ENCODE data around the gene SHROOM2.

SHROOM2 gene

GRCh38 chrX:9864011-9864410 lies 77.8 kb downstream of the SHROOM2 start:
- no peak for DNase-seq (ENCODE audit: low spot score)

- DNase-seq (ENCODE audit: low spot score): no peak
These were observed 79.7 kb downstream of the SHROOM2 start for GRCh38 chrX:9865804-9866472.

- no peak for DNase-seq (ENCODE audit: low spot score)
These were observed 80.4 kb downstream of the SHROOM2 start for GRCh38 chrX:9866633-9867032.

GRCh38 chrX:9867226-9867625 lies 81.0 kb downstream of the SHROOM2 start:
- no peak for DNase-seq (ENCODE audit: low spot score)

GRCh38 chrX:9867753-9868152 lies 81.5 kb downstream of the SHROOM2 start:
- DNase-seq (ENCODE audit: low spot score): no peak

- DNase-seq (ENCODE audit: low spot score): no peak
These were observed 85.6 kb downstream of the SHROOM2 start for GRCh38 chrX:9871701-9872268.

- no peak for DNase-seq (ENCODE audit: low spot score)
These were observed 87.1 kb downstream of the SHROOM2 start for GRCh38 chrX:9873360-9873759.

- peak; percentile 40 for DNase-seq (ENCODE audit: low spot score)
These were observed 87.7 kb downstream of the SHROOM2 start for GRCh38 chrX:9873952-9874351.

- no peak for DNase-seq (ENCODE audit: low spot score)
These were observed 88.3 kb downstream of the SHROOM2 start for GRCh38 chrX:9874483-9874882.

GRCh38 chrX:9875801-9876200 lies 89.6 kb downstream of the SHROOM2 start:
- DNase-seq (ENCODE audit: low spot score): no peak

GRCh38 chrX:9876201-9876600 lies 90.0 kb downstream of the SHROOM2 start:
- no peak for DNase-seq (ENCODE audit: low spot score)

- no peak for DNase-seq (ENCODE audit: low spot score)
These were observed 92.1 kb downstream of the SHROOM2 start for GRCh38 chrX:9878146-9878820.

- DNase-seq (ENCODE audit: low spot score): no peak
These were observed 94.0 kb downstream of the SHROOM2 start for GRCh38 chrX:9880237-9880636.

GRCh38 chrX:9880870-9881269 lies 94.6 kb downstream of the SHROOM2 start:
- DNase-seq (ENCODE audit: low spot score): no peak

GRCh38 chrX:9882669-9883446 lies 96.6 kb downstream of the SHROOM2 start:
- DNase-seq (ENCODE audit: low spot score): no peak

GRCh38 chrX:9884031-9884779 lies 98.0 kb downstream of the SHROOM2 start:
- no peak for DNase-seq (ENCODE audit: low spot score)

GRCh38 chrX:9885150-9885549 lies 98.9 kb downstream of the SHROOM2 start:
- DNase-seq (ENCODE audit: low spot score): peak; percentile 48

GRCh38 chrX:9887659-9888297 lies 101.5 kb downstream of the SHROOM2 start:
- DNase-seq (ENCODE audit: low spot score): no peak

- no peak for DNase-seq (ENCODE audit: low spot score)
These were observed 102.8 kb downstream of the SHROOM2 start for GRCh38 chrX:9888953-9889470.

GRCh38 chrX:9890681-9891091 lies 104.5 kb downstream of the SHROOM2 start:
- DNase-seq (ENCODE audit: low spot score): no peak

GRCh38 chrX:9895225-9895912 lies 109.1 kb downstream of the SHROOM2 start:
- DNase-seq (ENCODE audit: low spot score): no peak

All from germinal center (tissue), 1 donor.